ENCODE measurements around the gene ZNF334.

DNA sequence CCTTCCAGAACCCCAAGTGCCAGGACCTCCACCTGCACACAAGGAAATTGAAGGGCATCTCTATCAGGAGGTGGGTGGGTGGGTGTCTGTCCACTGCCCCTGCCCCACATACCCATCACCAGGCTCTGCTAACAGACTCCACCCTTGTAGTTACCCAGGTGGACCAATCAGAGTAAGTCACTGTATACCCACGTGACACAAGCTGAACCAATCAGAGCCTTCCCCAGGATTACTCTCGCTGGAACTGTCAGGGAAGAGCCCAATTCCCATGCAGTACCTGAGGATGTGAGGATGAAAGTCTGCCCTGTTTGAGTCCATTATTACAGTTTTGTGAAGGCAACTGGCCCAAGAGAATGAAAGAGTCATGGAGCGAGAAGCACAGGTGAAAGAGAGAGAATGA lies 32.9 kb upstream of the ZNF334 start:
- TF ChIP-seq EP300 (IDR thresholded peaks at IDR 0.05), result no peak
- no peak for TF ChIP-seq POLR2AphosphoS5 (IDR thresholded peaks at IDR 0.05)
- TF ChIP-seq, protein P1, sequence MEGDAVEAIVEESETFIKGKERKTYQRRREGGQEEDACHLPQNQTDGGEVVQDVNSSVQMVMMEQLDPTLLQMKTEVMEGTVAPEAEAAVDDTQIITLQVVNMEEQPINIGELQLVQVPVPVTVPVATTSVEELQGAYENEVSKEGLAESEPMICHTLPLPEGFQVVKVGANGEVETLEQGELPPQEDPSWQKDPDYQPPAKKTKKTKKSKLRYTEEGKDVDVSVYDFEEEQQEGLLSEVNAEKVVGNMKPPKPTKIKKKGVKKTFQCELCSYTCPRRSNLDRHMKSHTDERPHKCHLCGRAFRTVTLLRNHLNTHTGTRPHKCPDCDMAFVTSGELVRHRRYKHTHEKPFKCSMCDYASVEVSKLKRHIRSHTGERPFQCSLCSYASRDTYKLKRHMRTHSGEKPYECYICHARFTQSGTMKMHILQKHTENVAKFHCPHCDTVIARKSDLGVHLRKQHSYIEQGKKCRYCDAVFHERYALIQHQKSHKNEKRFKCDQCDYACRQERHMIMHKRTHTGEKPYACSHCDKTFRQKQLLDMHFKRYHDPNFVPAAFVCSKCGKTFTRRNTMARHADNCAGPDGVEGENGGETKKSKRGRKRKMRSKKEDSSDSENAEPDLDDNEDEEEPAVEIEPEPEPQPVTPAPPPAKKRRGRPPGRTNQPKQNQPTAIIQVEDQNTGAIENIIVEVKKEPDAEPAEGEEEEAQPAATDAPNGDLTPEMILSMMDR (IDR thresholded peaks at IDR 0.05), result no peak
- TF ChIP-seq POLR2A (IDR thresholded peaks at IDR 0.05), result no peak

All from stomach (tissue), 4 donors.